ENCODE results near the gene PEX14.

DNA sequence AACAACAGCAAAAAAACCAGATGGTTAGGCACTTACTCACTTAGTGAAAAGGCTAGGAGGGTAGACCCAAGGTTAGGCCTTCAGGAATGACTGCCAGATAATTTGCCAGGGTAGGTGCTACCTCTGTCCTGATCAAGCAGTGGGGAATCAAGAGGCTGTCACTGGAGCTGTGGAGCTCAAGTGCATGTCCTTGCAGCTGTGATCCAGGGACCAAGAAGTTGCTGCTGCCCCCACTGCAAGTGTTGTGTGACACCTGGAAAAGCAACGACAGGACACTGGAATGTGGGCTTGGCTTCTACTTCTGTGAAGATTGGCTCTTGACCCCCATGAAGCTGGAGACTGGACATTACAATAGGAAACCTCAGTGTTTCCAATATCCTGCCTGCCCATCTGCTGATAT is 72.1 kb downstream of the PEX14 start:
- TF ChIP-seq, protein P1, sequence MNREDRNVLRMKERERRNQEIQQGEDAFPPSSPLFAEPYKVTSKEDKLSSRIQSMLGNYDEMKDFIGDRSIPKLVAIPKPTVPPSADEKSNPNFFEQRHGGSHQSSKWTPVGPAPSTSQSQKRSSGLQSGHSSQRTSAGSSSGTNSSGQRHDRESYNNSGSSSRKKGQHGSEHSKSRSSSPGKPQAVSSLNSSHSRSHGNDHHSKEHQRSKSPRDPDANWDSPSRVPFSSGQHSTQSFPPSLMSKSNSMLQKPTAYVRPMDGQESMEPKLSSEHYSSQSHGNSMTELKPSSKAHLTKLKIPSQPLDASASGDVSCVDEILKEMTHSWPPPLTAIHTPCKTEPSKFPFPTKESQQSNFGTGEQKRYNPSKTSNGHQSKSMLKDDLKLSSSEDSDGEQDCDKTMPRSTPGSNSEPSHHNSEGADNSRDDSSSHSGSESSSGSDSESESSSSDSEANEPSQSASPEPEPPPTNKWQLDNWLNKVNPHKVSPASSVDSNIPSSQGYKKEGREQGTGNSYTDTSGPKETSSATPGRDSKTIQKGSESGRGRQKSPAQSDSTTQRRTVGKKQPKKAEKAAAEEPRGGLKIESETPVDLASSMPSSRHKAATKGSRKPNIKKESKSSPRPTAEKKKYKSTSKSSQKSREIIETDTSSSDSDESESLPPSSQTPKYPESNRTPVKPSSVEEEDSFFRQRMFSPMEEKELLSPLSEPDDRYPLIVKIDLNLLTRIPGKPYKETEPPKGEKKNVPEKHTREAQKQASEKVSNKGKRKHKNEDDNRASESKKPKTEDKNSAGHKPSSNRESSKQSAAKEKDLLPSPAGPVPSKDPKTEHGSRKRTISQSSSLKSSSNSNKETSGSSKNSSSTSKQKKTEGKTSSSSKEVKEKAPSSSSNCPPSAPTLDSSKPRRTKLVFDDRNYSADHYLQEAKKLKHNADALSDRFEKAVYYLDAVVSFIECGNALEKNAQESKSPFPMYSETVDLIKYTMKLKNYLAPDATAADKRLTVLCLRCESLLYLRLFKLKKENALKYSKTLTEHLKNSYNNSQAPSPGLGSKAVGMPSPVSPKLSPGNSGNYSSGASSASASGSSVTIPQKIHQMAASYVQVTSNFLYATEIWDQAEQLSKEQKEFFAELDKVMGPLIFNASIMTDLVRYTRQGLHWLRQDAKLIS (CRISPR knock-in tag; IDR thresholded peaks at IDR 0.05; ENCODE audit: borderline replicate concordance) = no peak
- TF ChIP-seq NFE2L1 (CRISPR knock-in tag; IDR thresholded peaks at IDR 0.05) (no peak), ZNF263 (CRISPR knock-in tag; IDR thresholded peaks at IDR 0.05; ENCODE audit: low read depth) (no peak), NR1H2 (CRISPR knock-in tag; IDR thresholded peaks at IDR 0.05) (no peak), CREB1 (CRISPR knock-in tag; IDR thresholded peaks at IDR 0.05) (no peak), ZNF671 (CRISPR knock-in tag; IDR thresholded peaks at IDR 0.05) (no peak), NFYB (CRISPR knock-in tag; conservative IDR thresholded peaks at IDR 0.05; ENCODE audit: low read depth) (no peak)
- TF ChIP-seq, protein P2, sequence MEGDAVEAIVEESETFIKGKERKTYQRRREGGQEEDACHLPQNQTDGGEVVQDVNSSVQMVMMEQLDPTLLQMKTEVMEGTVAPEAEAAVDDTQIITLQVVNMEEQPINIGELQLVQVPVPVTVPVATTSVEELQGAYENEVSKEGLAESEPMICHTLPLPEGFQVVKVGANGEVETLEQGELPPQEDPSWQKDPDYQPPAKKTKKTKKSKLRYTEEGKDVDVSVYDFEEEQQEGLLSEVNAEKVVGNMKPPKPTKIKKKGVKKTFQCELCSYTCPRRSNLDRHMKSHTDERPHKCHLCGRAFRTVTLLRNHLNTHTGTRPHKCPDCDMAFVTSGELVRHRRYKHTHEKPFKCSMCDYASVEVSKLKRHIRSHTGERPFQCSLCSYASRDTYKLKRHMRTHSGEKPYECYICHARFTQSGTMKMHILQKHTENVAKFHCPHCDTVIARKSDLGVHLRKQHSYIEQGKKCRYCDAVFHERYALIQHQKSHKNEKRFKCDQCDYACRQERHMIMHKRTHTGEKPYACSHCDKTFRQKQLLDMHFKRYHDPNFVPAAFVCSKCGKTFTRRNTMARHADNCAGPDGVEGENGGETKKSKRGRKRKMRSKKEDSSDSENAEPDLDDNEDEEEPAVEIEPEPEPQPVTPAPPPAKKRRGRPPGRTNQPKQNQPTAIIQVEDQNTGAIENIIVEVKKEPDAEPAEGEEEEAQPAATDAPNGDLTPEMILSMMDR (IDR thresholded peaks at IDR 0.05) = no peak

Measured in WTC11 (cell line).